IMR-90 (cell line): ENCODE measurements around the gene R3HDM2. TPM values are rescaled to one million over a fixed set of nuclear protein-coding genes. Genes with fewer than 3 reads are reported as not detected.

ENCODE experiments used
- ATAC-seq: fragments of 200-7000 bp; cut with Tn5 transposase; 2 replicates; pipeline ENCODE4 v1.9.1; 2020; ENCODE audit warnings: low read depth, mild to moderate bottlenecking, moderate library complexity
- BruUV-seq: library from RNA; stranded (reverse); fragments of 400-500 nt; replicated peaks from 2 replicates; lab custom pipeline; 2021; lab: Mats Ljungman, UMichigan
- CTCF ChIA-PET: fragments of 300-600 bp; formaldehyde crosslinking; extraction: SDS; loops from one replicate; lab custom pipeline; 2021; ENCODE audit warnings: antibody characterized with exemption; lab: Yijun Ruan, JAX
- POLR2A ChIA-PET: fragments of 300-600 bp; sonication (Branson Sonifier 250); formaldehyde crosslinking; loops from one replicate; lab custom pipeline; 2022; ENCODE audit warnings: antibody characterized with exemption; ENCODE audit not compliant: unreplicated experiment; lab: Charles Lee
- DNase-seq: peaks from one replicate; pipeline ENCODE4 v3.0.0; 2013
- H2AFZ ChIP-seq: replicated peaks from 2 replicates; pipeline ENCODE3; 2013; ENCODE audit warnings: low read length, mild to moderate bottlenecking; ENCODE audit not compliant: poor library complexity
- H2AK5ac ChIP-seq: 2 replicates; pipeline ENCODE4 v1.6.1; 2013; ENCODE audit warnings: low read depth, low read length, inconsistent platforms
- H2AK9ac ChIP-seq: replicated peaks from 2 replicates; pipeline ENCODE3; 2013; ENCODE audit warnings: mild to moderate bottlenecking, low read depth, low read length, moderate library complexity; ENCODE audit not compliant: poor library complexity
- H2BK120ac ChIP-seq: 2 replicates; pipeline ENCODE4 v1.6.1; 2013; ENCODE audit warnings: low read depth, low read length, inconsistent platforms
- H2BK15ac ChIP-seq: 3 replicates; pipeline ENCODE4 v1.6.1; 2013; ENCODE audit warnings: low read depth, low read length, inconsistent platforms
- H2BK20ac ChIP-seq: 2 replicates; pipeline ENCODE4 v1.6.1; 2013; ENCODE audit warnings: low read depth, mild to moderate bottlenecking, inconsistent platforms, low read length, moderate library complexity
- H2BK5ac ChIP-seq: 2 replicates; pipeline ENCODE4 v1.6.1; 2013; ENCODE audit warnings: mild to moderate bottlenecking, low read depth, low read length, inconsistent platforms; ENCODE audit not compliant: poor library complexity, severe bottlenecking
- H3K14ac ChIP-seq: replicated peaks from 2 replicates; pipeline ENCODE4 v1.6.1; 2013; ENCODE audit warnings: low read depth, low read length, inconsistent platforms
- H3K18ac ChIP-seq: 2 replicates; pipeline ENCODE4 v1.6.1; 2013; ENCODE audit warnings: low read depth, low read length, control low read depth
- H3K23ac ChIP-seq: 2 replicates; pipeline ENCODE4 v1.6.1; 2013; ENCODE audit warnings: low read depth, low read length, inconsistent platforms
- H3K27ac ChIP-seq: 2 replicates; pipeline ENCODE4 v1.5.1; 2013; ENCODE audit warnings: mild to moderate bottlenecking, control low read depth, low read length; ENCODE audit not compliant: insufficient read depth
- H3K27me3 ChIP-seq: 2 replicates; pipeline ENCODE4 v1.6.1; 2013; ENCODE audit warnings: low read length; ENCODE audit not compliant: control insufficient read depth, insufficient read depth
- H3K36me3 ChIP-seq: 2 replicates; pipeline ENCODE4 v1.6.1; 2013; ENCODE audit warnings: low read length, mixed read lengths; ENCODE audit not compliant: control insufficient read depth, insufficient read depth
- H3K4ac ChIP-seq: 2 replicates; pipeline ENCODE4 v1.6.1; 2013; ENCODE audit warnings: low read depth, low read length, inconsistent platforms
- H3K4me1 ChIP-seq: 2 replicates; pipeline ENCODE4 v1.6.1; 2013; ENCODE audit warnings: low read length, mixed read lengths; ENCODE audit not compliant: control insufficient read depth, insufficient read depth
- H3K4me2 ChIP-seq: 2 replicates; pipeline ENCODE4 v1.6.1; 2013; ENCODE audit warnings: low read depth, mild to moderate bottlenecking, control low read depth, low read length, moderate library complexity
- H3K4me3 ChIP-seq: 2 replicates; pipeline ENCODE4 v1.5.1; 2013; ENCODE audit warnings: low read depth, mild to moderate bottlenecking, control low read depth, low read length, moderate library complexity; ENCODE audit not compliant: insufficient read depth
- H3K56ac ChIP-seq: 2 replicates; pipeline ENCODE4 v1.6.1; 2013; ENCODE audit warnings: low read length, inconsistent platforms; ENCODE audit not compliant: insufficient read depth; ENCODE audit errors: extremely low read depth
- H3K79me1 ChIP-seq, 2 experiments: 2 replicates each; pipeline ENCODE4 v1.6.1; 2013; ENCODE audit warnings: low read length in 2 of 2, inconsistent platforms in 1 of 2, low read depth in 1 of 2
- H3K9ac ChIP-seq: 2 replicates; pipeline ENCODE4 v1.6.1; 2013; ENCODE audit warnings: low read depth, low read length, control low read depth
- H3K9me1 ChIP-seq: 2 replicates; pipeline ENCODE4 v1.6.1; 2013; ENCODE audit warnings: low read length, inconsistent platforms; ENCODE audit not compliant: insufficient read depth
- H3K9me3 ChIP-seq: 2 replicates; pipeline ENCODE4 v1.6.1; 2013; ENCODE audit warnings: low read length; ENCODE audit not compliant: control insufficient read depth, insufficient read depth
- H4K20me1 ChIP-seq: 2 replicates; pipeline ENCODE4 v1.6.1; 2013; ENCODE audit warnings: low read length, inconsistent platforms; ENCODE audit not compliant: insufficient read depth
- H4K5ac ChIP-seq: 2 replicates; pipeline ENCODE4 v1.6.1; 2013; ENCODE audit warnings: mild to moderate bottlenecking, low read depth, low read length, control low read depth
- H4K8ac ChIP-seq, 2 experiments: 2 replicates each; pipeline ENCODE4 v1.6.1; 2013; ENCODE audit warnings: low read depth in 2 of 2, low read length in 2 of 2, control low read depth in 1 of 2, inconsistent platforms in 1 of 2
- H4K91ac ChIP-seq: 2 replicates; pipeline ENCODE4 v1.6.1; 2013; ENCODE audit warnings: low read depth, low read length, inconsistent platforms; ENCODE audit not compliant: insufficient read depth
- MAZ ChIP-seq: IDR thresholded peaks from 2 replicates; pipeline ENCODE4 v1.6.1; 2012; ENCODE audit warnings: low read depth, mild to moderate bottlenecking, low read length, improper control_type of control experiment, moderate library complexity, borderline replicate concordance
- WGBS, 2 experiments: methylation state at CpG; one replicate each; pipeline versions ENCODE4 v1.1.5 to v1.1.7; 2013; ENCODE audit warnings: missing lambda C conversion rate in 2 of 2; ENCODE audit not compliant: insufficient read length in 1 of 2; ENCODE audit errors: extremely low coverage in 2 of 2; 5-methylcytosine and 5-hydroxymethylcytosine counted together
- dilution Hi-C: fragments of 300-500 bp; cut with HindIII; formaldehyde crosslinking; loops from one replicate; pipeline ENCODE4 v1.14.3; 2018; ENCODE audit warnings: low sequenced_read_pairs; ENCODE audit not compliant: unreplicated experiment
- in situ Hi-C: fragments of 300-500 bp; cut with MboI; formaldehyde crosslinking; loops from 3 replicates; pipeline ENCODE4 v1.14.3; 2019; ENCODE audit warnings: low sequenced_read_pairs, inconsistent platforms, mixed read lengths
- intact Hi-C: fragments of 100-400 bp; cut with micrococcal nuclease; formaldehyde crosslinking; loops from 2 replicates; pipeline ENCODE4 v1.10.0; 2022
- polyA plus RNA-seq, 3 experiments: library from polyadenylated mRNA; depleted of rRNA; stranded (reverse); fragments of >200 nt; gene quantifications; 2 replicates each; pipeline ENCODE4 v1.2.3, GENCODE V29; 2012; ENCODE audit warnings: low replicate concordance in 1 of 3
- total RNA-seq: library from RNA; depleted of rRNA; stranded (reverse); fragments of >200 nt; gene quantifications from 2 replicates; pipeline ENCODE4 v1.2.3, GENCODE V29; 2012

Gene R3HDM2
- total and polyA plus RNA-seq, 2 of the 4 experiments (the other 2 are of a cell fraction): 7.5 to 28.4 TPM

- no TSS peak for BruUV-seq
- no peak overlapping the region for H2BK120ac ChIP-seq
- no peak overlapping the region for H3K27ac ChIP-seq
- H3K4me3 ChIP-seq: no peak overlapping the region
- no peak overlapping the region for H4K5ac ChIP-seq
- dilution Hi-C loops (no loop called here), intact Hi-C loops (no loop called here), in situ Hi-C loops (no loop called here)
- WGBS, 2 experiments: no CpG with 5 or more reads among the region's 1 CpG
- no peak overlapping the region; the same call in 1 of the 2 replicates for H3K23ac ChIP-seq
- peaks cover 2% of the 10 kb centered on the region; the same call in 1 of the 2 replicates for H3K27me3 ChIP-seq
- H3K79me1 ChIP-seq: no peaks in the 10 kb centered on the region; a peak in 1 of 4 replicates
- DNase-seq (no peak), ATAC-seq (no peak)
- H3K36me3 ChIP-seq: no peaks in the 10 kb centered on the region
- H4K91ac ChIP-seq: no peak overlapping the region
- H2AK9ac ChIP-seq: no peak overlapping the region
- no peak overlapping the region for H4K8ac ChIP-seq
- no peak overlapping the region for H3K14ac ChIP-seq
- no peak overlapping the region for H3K9ac ChIP-seq
- no peak overlapping the region for H3K56ac ChIP-seq
- TF ChIP-seq MAZ: no peak
- H2AK5ac ChIP-seq: no peak overlapping the region
- ChIA-PET CTCF (interaction anchor here (0.9 kb wide), 1 partner anchor 212 kb away, joined by 3 read pairs; no protein-coding TSS in a partner anchor), POLR2A (no interaction called here)
- no peaks in the 10 kb centered on the region for H3K9me3 ChIP-seq
- H3K4me2 ChIP-seq: no peak overlapping the region
- H2BK20ac ChIP-seq: no peak overlapping the region
- no peak overlapping the region for H2BK15ac ChIP-seq
- H2BK5ac ChIP-seq: no peak overlapping the region
- H3K4me1 ChIP-seq: peaks cover 10% of the 10 kb centered on the region
- no peak overlapping the region for H2AFZ ChIP-seq
- peaks cover 27% of the 10 kb centered on the region; the same call in 1 of the 2 replicates for H4K20me1 ChIP-seq
- peaks cover 8% of the 10 kb centered on the region for H3K9me1 ChIP-seq
- H3K18ac ChIP-seq: no peak overlapping the region
- no peak overlapping the region for H3K4ac ChIP-seq
Observed at GRCh38 chr12:57247041-57247440, 183.8 kb downstream of the R3HDM2 start.
